Prostate gland (tissue), 2 donors: Measurements from ENCODE around the gene NOL9. TPM values are rescaled to one million over a fixed set of nuclear protein-coding genes. Genes with fewer than 3 reads are reported as not detected.
A peak's percentile ranks its signal among the peaks of the same experiment; 100 is the strongest.

Experiments used
- DNase-seq: peaks from one replicate; pipeline ENCODE4 v3.0.0-alpha.2; 2019; ENCODE audit warnings: low spot score
- H3K27ac ChIP-seq, 2 donors: fragments of 200-600 bp; sonication (generic); 2 replicates each; pipeline ENCODE4 v1.5.1; 2017 to 2019
- H3K27me3 ChIP-seq: fragments of 200-600 bp; sonication (generic); replicated peaks from 2 replicates; pipeline ENCODE4 v1.5.1; 2019; ENCODE audit not compliant: insufficient read depth
- H3K36me3 ChIP-seq, 2 donors: fragments of 200-600 bp; sonication (generic); 1 replicate in 1 of 2; 2 replicates in 1 of 2; pipeline versions ENCODE4 v1.5.1 to v1.8.1; 2017 to 2019
- H3K4me1 ChIP-seq: fragments of 200-600 bp; sonication (generic); replicated peaks from 2 replicates; pipeline ENCODE4 v1.5.1; 2019
- H3K4me3 ChIP-seq, 2 donors: fragments of 200-600 bp; sonication (generic); 2 replicates each; pipeline ENCODE4 v1.5.1; 2017 to 2019
- H3K9me3 ChIP-seq: fragments of 200-600 bp; sonication (generic); 2 replicates; pipeline ENCODE4 v1.5.1; 2017
- POLR2A ChIP-seq: fragments of 450-650 bp; IDR thresholded peaks from one replicate; pipeline ENCODE4 v1.6.1; 2016; ENCODE audit warnings: antibody characterized with exemption, mild to moderate bottlenecking
- POLR2AphosphoS5 ChIP-seq: sonication (generic); formaldehyde crosslinking; IDR thresholded peaks from one replicate; pipeline ENCODE4 v1.6.1; 2017; ENCODE audit warnings: antibody characterized with exemption
- WGBS: methylation state at CpG from one replicate; pipeline ENCODE4 v1.1.5; 2018; 5-methylcytosine and 5-hydroxymethylcytosine counted together
- intact Hi-C: fragments of 100-400 bp; cut with DNase I; formaldehyde crosslinking; loops from one replicate; pipeline ENCODE4 v1.14.2; 2022
- total RNA-seq, 2 donors: library from RNA; depleted of rRNA; stranded (reverse); fragments of >200 nt; gene quantifications; one replicate each; pipeline ENCODE4 v1.1.0, GENCODE V29; 2016
- TF ChIP-seq, protein P1 (sequence below), 4 experiments: fragments of 200-600 bp in 2 of 4; fragments of 450-650 bp in 2 of 4; sonication (generic) in 2 of 4; IDR thresholded peaks; 1 replicate in 3 of 4; 2 replicates in 1 of 4; pipeline ENCODE4 v1.5.1; 2016 to 2019; ENCODE audit warnings: antibody characterized with exemption in 4 of 4, mild to moderate bottlenecking in 2 of 4, moderate library complexity in 2 of 4

The NOL9 gene
- total RNA-seq, 2 donors from 2014 or later: 15.7 to 20.9 TPM

DNA sequence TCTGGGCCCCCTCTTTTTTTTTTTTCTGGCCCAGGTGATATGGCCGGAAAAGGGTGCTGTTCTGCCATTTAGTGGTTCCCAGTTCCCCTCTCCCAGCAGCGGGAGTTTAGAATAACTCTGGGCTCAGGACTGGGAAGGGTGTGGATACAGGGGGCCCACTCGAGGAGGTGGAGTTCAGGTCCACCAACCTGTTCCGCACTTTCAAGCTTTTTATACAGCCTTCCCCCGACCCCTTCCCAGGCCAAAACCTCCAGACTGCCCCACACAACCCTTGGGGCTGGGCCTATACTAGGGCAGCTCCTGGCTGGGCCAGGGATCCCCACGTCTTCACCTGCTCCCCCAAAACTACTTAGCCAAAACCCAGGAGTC, 63.2 kb downstream of the NOL9 start:
- Histone ChIP-seq H3K36me3 (no peaks in the 10 kb centered on the region), H3K27ac (peak overlapping the region; percentile 81 to 82), H3K4me1 (peaks cover 5% of the 10 kb centered on the region), H3K27me3 (no peaks in the 10 kb centered on the region), H3K4me3 (peak overlapping the region; percentile 66 to 70), H3K9me3 (no peaks in the 10 kb centered on the region)
- no peak for DNase-seq
- intact Hi-C loops: no loop called here
- 26% methylated on average over 6 of the region's 6 CpGs for WGBS
- TF ChIP-seq, protein P1, sequence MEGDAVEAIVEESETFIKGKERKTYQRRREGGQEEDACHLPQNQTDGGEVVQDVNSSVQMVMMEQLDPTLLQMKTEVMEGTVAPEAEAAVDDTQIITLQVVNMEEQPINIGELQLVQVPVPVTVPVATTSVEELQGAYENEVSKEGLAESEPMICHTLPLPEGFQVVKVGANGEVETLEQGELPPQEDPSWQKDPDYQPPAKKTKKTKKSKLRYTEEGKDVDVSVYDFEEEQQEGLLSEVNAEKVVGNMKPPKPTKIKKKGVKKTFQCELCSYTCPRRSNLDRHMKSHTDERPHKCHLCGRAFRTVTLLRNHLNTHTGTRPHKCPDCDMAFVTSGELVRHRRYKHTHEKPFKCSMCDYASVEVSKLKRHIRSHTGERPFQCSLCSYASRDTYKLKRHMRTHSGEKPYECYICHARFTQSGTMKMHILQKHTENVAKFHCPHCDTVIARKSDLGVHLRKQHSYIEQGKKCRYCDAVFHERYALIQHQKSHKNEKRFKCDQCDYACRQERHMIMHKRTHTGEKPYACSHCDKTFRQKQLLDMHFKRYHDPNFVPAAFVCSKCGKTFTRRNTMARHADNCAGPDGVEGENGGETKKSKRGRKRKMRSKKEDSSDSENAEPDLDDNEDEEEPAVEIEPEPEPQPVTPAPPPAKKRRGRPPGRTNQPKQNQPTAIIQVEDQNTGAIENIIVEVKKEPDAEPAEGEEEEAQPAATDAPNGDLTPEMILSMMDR (IDR thresholded peaks at IDR 0.05): no peak
- no peak for TF ChIP-seq POLR2AphosphoS5
- no peak for TF ChIP-seq POLR2A

GRCh38 chr1:6490181-6491080, 63.9 kb downstream of the NOL9 start:
- TF ChIP-seq POLR2A: peak; percentile 34
- TF ChIP-seq, protein P1 (IDR thresholded peaks at IDR 0.05): no peak
- no peaks in the 10 kb centered on the region for H3K27me3 ChIP-seq
- no peaks in the 10 kb centered on the region for H3K36me3 ChIP-seq
- peak overlapping the region; percentile 81 to 82 for H3K27ac ChIP-seq
- peak; percentile 69 for DNase-seq
- no peaks in the 10 kb centered on the region for H3K9me3 ChIP-seq
- intact Hi-C loops: no loop called here
- H3K4me1 ChIP-seq: peaks cover 6% of the 10 kb centered on the region
- H3K4me3 ChIP-seq: peak overlapping the region; percentile 66 to 70
- WGBS: 1% methylated on average over 68 of the region's 70 CpGs

GRCh38 chr1:6489799-6490180, 64.5 kb downstream of the NOL9 start:
- TF ChIP-seq, protein P1 (IDR thresholded peaks at IDR 0.05): peak; percentile 64 to 89 (median 76)
- peak; percentile 6 for TF ChIP-seq POLR2AphosphoS5
- TF ChIP-seq POLR2A: no peak
- intact Hi-C loops: loop anchor here (2.0 kb wide), 2 partner anchors 65 to 157 kb away; partner anchors contain the start of genes NOL9 and TAS1R1

DNA sequence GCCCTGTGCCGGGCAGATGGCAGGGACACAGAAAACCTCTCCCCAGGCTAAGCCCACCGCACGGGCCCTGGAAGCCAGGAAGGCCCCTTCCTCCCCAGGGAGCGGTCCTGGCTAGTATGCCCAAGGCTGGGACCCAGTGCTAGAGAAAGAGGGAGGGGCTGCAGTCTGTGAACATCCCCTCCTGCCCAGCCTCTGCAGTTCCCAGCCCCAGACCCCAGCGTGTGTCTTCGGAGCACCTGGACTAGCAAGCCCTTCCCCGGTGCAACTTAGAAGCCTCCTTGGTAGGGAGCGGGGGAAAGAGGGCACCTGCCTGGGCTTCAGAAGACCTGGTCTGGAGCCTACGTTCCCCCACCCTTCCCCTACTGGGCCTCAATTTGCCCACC, 64.9 kb downstream of the NOL9 start:
- 65% methylated on average over 4 of the region's 9 CpGs for WGBS
- Histone ChIP-seq H3K4me1 (peaks cover 6% of the 10 kb centered on the region), H3K27me3 (no peaks in the 10 kb centered on the region), H3K36me3 (no peaks in the 10 kb centered on the region), H3K27ac (no peak overlapping the region), H3K9me3 (no peaks in the 10 kb centered on the region), H3K4me3 (no peak overlapping the region)
- DNase-seq: no peak
- intact Hi-C loops: loop anchor here (2.0 kb wide), 2 partner anchors 65 to 157 kb away; partner anchors contain the start of genes NOL9 and TAS1R1
- TF ChIP-seq POLR2AphosphoS5: no peak
- TF ChIP-seq POLR2A: no peak
- TF ChIP-seq, protein P1 (IDR thresholded peaks at IDR 0.05): no peak

More at GRCh38 chr1:6489799-6490180, 64.5 kb downstream of the NOL9 start:
- Histone ChIP-seq H3K4me1 (peaks cover 6% of the 10 kb centered on the region), H3K36me3 (no peaks in the 10 kb centered on the region), H3K4me3 (peak overlapping the region; percentile 66 to 70), H3K27me3 (no peaks in the 10 kb centered on the region), H3K9me3 (no peaks in the 10 kb centered on the region), H3K27ac (peak overlapping the region; percentile 81 to 82)
- DNase-seq: peak; percentile 66
- 12% methylated on average over 21 of the region's 21 CpGs for WGBS
